22Rv1 (cell line): ENCODE measurements around the gene HK2.
"Not testable (repeated sequence)": the region's sequence is repeated elsewhere in the genome, so short reads cannot be mapped to it uniquely, and the experiment has no call there.

Experiments used
- CTCF ChIP-seq: fragments of 450-650 bp; IDR thresholded peaks from 2 replicates; pipeline ENCODE4 v1.5.1; 2017; ENCODE audit warnings: mild to moderate bottlenecking
- ZFX ChIP-seq: fragments of 450-650 bp; IDR thresholded peaks from 2 replicates; pipeline ENCODE4 v1.6.1; 2017; ENCODE audit warnings: antibody characterized with exemption, borderline replicate concordance

- not testable (repeated sequence) for TF ChIP-seq CTCF, ZFX
Measured at GRCh38 chr2:74907560-74907959, 73.6 kb downstream of the HK2 start.
